CD1c-positive myeloid dendritic cell (primary cell): Measurements from ENCODE around the gene CYTH1.

Experiments used
- DNase-seq: peaks from one replicate; pipeline ENCODE4 v3.0.0-alpha.2; 2016; ENCODE audit errors: extremely low spot score

The CYTH1 gene

DNA sequence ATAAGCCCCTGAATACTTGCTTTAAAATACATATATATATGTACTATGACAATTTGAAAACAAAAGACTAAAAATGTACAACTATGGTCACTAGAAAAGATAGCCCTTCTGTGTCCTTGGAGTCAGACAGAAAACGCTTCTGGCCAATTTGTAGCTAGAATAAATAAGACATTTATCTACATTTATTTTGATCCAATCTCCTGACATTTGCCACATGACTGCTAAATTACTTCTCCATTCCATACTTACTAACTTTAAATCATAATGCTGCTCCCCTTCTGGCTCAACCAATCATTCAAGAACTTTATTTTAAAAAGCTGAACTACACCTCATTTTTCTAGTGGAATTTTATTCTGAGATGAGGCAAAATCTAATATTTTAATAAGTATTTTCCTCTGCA is 65.8 kb downstream of the CYTH1 start:
- peak; percentile 25 for DNase-seq

DNA sequence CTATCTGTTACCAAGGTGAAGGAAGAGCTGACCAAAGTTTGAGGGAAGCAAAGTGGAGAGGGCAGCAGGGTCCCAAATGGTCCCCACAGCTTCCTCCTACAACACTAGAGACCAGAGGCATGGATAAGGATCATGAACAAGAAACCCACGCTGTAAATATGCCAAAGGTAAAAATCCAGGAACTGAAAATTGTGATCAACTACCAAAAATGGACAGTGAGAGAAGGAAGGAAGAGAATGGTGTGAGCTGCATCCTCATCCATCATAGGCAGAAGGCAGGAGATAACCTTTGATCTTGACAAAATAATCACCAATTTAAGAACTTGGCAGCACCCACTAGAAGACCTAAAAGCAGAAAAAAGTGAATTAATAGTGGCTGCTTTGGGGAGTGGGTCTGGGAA is 66.2 kb downstream of the CYTH1 start:
- DNase-seq: peak; percentile 64

DNA sequence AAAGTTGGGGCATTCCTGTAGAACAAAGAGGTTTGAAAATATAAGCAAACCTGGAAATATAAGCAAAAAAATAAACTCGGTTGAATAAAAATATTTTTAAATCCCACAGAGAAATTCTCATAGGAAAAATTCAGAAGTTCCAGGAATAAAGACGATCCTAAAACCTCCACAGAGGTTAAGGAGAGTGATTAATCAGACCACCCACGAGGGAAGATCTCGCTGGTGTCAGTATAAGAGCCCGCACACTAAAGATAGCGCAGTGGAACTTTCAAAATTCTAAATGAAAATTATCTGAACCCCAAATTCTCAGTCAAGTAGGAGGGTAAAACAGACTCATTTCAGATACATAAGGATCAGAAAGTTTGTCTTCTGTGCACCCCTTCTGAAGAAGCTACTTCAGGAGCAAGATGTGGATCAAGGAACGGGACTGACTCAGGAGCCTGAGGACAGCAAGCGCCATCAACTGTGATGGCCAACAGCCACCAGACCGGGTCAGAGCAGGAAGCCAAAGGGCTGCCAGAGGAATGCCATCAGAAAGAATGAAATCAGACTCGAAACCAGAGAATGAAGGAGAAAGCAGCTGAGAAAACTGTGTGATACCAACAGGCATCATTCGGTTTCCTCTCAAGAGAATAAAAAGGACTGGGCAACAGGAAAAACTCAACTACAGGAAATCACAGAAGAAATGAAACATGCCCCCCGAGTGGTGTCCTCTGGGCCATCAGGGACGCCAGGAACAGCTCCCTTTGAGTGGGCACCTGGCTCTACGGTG is 66.9 kb downstream of the CYTH1 start:
- no peak for DNase-seq

DNA sequence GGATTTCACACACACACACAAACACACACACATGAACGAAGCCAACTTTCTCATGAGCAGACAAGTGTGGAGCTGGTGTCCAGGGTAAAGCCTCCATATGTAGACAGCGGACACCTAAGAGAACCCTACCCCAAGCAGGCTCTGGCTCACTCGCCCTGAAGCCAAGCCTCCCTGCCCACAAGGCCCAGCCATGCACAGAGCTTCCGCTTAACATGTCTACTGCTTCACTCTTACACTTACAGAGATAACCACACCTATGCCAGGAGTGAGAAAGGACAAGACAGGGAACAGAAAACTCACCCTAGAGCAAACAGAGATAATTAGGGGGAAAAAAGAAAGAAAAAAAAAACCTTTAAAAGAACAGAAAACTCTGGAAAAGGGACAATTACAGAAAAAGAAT is 67.5 kb downstream of the CYTH1 start:
- DNase-seq: no peak

DNA sequence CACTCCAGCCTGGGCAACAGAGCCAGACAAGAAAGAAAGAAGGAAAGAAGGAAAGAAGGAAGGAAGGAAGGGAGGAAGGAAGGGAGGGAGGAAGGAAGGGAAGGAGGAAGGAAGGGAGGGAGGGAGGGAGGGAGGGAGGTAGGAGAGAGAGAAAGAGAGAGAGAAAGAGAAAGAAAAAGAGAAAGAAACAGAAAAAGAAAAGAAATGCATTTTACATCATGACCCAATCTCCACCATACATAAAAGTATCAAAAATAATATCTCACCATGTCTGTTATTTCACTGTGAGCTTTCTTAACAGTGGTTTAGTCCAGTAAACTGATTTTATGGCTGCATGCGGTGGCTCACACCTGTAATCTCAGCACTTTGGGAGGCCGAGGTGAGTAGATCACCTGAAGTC is 70.0 kb downstream of the CYTH1 start:
- DNase-seq: no peak

DNA sequence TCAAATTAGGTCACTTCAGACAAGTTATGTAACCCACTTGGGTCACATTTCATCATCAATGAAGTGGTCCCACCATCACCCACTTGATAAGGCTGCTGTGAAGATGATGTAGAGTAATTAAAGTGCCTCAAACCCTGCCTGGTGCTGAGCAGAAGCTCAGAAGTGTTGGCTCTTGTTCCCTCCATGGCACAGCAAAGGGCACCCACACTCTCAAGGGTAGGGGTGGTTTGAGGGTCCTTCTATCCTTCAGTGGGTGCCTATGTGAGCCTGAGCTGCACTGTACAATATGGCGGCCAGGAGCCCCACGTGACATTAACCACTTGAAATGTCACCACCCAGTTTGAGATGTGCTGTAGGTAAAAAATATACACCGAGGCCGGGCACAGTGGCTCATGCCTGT is 71.5 kb downstream of the CYTH1 start:
- DNase-seq: no peak

DNA sequence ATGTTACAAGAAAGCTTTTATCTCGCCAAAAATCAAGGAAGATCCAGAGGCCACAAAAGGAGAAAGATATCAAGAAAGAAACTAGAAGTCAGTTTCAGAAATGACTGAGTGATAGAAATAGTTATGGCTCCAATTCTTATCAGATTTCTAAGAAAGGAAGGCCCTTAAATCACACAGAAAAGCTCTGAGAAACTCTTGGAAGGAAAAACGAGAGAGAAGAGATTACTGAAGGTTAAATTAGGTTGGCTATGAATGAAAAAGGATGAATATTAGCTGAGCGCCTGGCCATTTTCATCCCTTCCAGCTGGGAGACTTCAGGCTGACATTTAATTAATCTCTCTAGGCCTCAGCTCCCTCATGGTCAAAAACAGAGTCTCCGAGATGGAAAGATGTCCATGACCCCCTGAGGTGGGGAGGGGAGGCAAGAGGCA is 72.3 kb downstream of the CYTH1 start:
- no peak for DNase-seq

DNA sequence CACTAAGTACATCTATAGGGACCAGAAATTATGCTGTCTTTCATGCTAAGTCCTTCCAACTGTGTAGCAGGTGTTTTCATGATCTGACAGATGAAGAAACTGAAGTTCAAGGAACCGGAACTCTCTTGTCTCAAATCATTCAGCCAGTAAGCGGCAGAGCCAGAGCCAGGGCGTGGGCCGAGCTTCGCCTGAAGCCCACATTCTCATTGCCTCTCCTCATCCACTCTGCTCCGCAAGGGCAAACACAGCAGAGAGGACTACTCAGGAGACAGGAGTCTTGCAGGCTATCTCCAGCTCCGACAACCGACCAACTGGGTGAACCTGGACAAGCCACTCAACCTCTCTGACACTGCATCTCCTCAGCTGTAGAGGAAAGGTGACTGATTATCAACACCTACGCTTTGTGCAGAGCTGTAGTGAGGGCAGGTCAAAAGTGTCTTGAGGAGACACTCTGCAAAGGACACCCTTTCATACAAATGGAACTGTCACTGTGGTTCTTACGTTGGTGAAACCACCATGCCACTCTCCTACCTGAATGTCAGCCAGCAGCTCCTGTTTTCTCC is 72.9 kb downstream of the CYTH1 start:
- DNase-seq: no peak

DNA sequence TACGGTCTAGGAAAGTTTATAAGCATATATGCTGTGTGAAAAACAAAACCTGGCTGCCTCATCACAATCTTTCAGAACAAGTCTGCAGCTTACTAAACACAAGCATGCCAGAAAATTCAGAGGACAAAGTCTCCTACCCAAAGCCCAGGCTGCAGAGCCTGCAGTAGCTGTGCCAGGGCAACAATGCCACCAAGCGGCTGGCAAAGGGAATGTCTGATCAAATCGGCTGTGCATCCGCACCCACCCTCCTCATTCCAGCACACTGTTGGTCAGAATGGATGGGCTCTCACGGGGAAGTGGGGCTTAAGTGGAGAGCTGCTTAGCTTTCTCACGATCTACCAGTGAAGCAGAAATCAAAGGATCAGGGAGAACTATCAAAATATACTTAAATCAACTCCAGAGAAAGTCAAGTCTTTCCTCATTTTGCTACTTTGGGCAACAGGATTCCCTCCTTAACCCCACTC is 73.5 kb downstream of the CYTH1 start:
- DNase-seq: peak; percentile 68

DNA sequence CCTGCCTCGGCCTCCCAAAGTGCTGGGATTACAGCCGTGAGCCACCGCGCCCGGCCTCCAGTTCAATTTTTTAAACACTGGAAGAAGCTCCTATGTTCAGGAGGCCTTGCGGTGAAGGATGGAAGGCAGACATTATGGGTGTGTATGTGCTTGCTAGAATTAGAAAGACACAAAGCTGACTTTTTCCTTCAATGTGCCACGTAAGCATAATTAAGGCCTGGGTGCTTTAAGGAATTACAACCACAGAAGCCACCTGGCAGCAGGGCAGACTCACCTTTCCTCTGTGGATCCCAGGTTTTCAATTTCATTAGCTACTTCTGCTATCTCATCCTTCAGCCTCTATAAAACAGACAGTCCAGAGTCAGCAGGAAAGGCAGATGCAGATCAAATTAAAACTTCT is 74.2 kb downstream of the CYTH1 start:
- DNase-seq: no peak

DNA sequence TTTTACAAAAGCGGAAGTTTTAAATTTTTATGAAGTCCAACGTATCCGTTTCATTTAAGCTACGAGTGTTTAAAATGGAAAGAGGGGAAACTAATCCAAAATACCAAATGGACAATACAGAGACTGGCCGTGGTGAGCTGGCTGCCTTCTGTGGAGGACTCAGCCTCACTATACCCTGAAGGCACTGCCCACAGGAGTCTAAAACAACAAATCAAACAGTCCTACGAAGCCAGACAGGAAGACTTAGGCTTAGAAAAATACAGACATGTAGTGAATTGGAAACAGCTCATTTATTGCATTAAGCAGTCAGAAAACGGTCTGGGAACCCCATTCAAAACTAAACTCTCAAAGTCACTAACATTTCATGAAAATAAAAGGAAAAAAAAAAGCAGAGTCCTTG is 75.1 kb downstream of the CYTH1 start:
- DNase-seq: no peak

DNA sequence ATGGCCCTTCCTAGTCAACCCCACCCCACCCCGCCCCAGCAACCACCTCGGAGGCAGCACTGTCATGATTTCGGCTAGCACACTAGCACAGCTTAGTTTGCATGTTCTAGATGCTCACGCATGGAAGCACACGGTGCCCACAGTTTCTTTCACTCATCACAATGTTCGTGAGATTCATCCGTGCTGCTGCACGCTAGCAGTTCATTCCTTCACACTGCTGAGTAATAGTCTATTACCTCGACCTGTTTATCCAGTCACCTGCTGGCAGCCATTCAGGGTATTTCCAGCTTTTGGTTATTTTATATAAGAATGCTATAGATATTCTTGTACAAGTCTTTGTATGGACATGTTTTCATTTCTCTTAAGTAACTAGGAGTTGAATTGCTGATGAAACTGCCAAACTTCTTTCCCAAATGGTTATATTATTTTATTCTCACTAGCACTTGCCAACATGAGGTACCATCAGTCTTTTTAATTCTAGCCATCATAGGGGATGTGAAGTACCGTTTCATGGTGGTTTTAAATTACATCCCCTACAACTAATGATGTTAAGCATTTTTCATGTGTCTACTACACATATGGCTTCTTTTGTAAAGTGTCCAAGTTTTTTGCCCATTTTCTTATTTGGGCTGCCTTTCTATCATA is 75.7 kb downstream of the CYTH1 start:
- DNase-seq: no peak

DNA sequence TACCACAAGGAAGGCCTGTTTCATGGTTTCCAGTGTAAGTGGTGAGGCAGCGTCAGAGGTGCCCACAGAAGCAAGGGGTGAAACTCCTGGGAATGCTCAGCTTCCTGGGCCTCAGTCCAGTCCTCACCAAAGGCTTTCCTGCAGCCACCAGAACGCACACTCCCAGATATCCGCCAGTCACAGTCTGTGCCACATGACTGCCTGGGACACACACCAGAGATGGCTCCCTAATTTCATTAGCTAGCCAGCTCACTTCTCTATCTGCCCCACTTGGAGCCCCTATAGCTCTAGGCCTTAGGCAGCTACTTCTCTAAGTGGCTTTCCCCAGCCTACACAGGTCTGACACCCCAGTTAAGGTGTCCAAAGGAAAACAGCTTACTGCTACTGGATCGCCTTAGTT is 77.0 kb downstream of the CYTH1 start:
- no peak for DNase-seq

DNA sequence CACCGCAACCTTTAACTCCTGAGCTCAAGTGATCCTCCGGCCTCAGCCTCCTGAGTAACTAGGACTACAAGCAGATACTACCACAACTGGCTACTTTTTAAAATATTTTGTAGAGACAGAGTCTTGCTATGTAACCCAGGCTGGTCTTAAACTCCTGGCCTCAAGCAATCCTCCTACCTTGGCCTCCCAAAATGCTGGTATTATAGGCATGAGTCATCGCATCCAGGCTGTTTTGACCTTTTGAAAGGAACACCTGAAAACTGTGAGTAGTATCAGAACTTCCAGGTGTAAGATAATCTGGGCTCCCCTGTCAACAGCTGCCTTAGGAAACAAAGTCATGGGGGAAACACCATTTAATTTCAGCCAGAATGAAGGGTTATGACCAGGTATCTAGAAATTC is 77.5 kb downstream of the CYTH1 start:
- DNase-seq: no peak

DNA sequence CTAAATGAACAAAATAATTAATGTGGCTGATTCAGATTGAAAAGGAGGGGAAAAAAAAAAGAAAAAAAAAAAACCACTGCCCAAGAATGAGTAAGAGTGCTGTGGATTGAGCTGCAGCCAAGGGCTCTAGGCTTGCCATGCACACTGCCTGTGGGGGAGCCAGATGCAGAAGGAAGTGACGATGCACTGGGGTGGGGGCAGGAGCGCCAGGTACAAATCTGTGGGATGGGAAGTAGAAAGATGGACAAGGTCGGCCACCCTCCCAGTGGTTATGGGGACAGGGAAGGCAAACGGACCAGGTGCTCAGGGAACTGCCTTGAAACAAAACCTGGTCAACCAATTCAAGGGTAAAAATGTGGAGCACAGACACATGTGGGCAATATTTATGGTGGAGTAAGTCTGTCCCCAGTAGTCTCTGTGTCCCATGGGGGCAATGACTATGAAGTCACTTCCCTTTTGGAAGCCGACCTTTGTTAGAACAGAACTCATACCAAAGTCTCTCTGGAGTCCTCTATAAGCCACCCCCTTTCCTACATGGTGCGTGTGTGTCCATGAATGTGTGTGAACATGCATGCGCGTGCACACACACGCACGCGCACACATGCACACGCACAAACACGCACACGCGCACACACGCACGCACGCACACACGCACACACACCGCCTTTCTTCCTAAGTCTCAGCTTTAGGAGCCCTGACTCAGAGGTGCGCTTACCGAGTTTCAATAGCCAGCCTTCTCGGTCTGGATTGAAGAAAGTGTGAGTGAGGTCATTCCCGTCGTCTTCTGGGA is 84.3 kb downstream of the CYTH1 start:
- DNase-seq: no peak

DNA sequence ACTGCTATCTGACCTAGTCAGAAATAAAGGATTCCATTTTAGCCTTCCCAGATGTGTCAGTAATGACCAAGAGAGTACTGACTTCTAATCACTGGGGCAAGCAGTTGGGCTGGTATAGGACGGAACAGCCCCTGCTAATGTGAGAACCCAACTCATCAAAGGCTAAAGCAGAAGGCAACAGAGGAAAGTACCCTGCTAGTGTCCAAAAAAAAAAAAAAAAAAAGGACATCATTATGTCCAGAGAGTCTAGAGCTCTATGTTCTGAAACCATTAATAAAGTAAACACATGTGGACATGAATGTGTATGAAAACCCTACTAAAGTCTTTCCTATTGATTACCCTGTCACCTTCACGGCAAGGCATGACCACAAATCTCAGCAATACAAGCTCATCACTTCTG is 85.0 kb downstream of the CYTH1 start:
- DNase-seq: no peak

DNA sequence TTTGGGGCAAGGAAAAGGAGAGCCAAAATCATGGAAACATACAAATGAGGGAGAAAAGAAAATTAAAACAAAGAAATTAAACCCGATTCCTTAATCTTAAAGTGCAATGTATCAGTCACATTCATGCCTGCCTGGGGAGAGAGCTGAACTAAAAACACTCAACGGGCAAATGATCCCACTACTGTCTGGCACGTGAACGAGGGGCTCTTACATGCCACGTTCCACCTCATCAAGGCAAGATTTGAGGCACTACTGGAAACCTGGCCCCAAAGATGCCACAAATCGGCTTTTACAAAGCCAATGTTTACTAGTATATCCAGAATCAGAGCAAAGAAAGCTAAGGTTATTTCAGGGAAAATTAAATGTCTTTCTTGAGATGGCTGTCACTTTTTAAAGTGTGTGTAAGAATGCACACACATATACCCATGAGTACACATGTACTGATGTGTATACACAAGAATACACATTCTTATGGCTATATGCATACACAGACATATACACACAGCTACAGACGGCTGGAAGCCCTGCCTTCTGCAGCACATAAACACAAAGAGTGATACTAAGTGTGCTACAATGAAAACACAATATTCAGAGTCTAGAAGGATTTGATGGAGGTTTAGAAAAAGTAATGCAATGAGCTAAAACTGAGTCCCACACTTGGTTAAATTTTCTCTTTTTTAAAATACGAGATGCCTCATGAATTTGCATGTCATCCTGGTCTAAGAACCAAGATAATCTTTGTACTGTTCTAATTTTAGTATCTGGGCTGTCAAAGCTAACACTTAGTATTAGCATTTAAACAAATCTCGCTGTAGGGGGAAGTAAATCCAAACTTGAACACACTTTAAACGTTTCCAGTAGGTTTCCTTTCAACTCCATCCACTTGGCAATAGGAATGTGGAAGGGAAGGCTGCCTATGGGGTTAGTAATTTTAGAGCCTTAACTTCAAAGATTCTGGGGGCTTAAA is 85.8 kb downstream of the CYTH1 start:
- no peak for DNase-seq

DNA sequence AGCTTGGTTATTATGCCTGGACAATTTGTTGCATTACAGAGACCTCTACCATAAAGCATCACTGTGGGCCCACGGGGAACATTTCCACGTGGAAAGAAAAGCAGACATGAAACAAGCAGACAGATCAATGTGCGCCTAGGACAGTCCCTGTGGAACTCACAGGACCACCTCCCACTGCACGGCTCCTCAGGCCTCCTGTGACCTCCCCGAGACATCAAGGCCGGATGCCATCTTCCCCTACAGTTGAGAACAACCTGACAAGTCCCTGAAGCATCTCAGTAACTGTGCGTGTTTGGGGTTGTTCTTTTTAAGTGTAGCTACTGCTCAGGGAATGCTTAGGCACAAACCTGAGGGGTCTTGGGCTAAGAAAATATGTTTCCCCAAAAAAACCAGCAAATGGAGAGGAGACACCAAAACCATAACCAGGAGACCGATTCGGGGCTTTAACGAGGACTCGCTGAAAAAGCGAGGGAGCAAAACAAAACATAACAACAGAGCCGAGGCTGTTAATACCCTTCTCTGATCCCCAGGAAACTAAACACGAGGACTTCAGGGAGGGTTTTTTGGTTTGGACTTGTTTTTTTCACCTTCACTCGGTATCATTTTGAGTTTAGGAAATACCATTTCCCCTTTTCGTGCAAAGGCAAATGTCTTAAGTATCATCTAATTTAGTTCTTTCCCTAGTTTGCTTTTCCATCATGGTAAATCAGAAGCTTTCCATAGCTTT is 87.1 kb downstream of the CYTH1 start:
- DNase-seq: no peak

DNA sequence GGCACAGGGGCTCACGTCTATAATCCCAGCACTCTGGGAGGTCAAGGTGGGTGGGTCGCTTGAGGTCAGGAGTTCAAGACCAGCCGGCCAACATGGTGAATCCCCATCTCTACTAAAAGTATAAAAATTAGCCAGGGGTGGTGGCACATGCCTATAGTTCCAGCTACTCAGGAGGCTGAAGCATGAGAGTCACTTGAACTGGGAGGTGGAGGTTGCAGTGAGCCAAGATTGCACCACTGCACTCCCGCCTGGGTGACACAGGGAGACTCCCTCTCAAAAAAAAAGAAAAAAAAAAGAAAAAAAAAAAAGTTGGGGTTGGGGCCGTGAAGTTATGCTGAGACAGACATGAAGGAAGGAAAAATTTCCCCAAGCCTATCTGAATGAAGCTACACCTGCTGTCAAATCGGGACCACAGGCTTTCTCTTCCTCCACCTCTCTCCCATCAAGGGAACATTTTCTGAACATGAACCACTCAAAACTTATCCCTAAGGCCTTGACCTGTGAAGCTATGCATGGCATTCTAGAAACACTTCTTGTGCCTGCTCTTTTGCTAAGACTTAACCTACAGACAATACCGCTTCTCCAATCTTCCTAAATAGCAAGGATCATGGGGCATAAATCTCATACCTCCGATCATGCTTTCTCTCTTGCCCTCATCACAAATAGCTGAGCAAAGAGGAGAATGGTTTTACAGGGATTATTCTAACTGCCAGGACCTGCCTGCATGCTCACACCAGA is 88.6 kb downstream of the CYTH1 start:
- no peak for DNase-seq

DNA sequence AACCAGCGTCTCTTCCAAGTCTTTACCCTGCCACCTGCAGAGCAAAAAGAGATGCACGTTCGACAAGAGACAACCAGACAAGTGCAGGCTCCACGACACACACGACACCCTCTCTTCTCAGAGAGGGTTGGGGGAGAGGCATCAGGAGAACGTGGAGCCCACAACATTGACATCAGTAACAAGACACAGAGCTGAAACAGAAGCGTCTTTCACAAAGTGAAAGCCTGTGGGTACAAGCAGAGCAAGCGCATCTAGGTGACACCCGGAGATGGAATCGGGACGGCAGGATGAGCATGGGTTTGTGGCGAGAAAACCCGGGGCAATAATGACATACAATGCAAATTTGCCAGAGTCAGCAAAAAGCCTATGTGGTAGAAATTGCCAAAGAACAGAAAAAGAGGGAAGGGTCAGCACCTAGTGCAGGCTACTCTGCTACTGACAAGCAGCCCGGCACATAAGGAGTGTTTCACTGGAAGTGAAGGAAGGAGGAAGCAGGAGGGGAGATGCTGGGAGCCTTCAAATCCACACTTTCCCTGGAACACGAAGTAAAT is 89.5 kb downstream of the CYTH1 start:
- no peak for DNase-seq
